HG02943 (cell line): Measurements from ENCODE around the gene RAD51D.
"Not testable (repeated sequence)": the region's sequence is repeated elsewhere in the genome, so short reads cannot be mapped to it uniquely, and the experiment has no call there.

Source experiments
- ATAC-seq: cut with Tn5 transposase; IDR thresholded peaks from one replicate; pipeline ENCODE4 v1.9.1; 2021; ENCODE audit warnings: mild to moderate bottlenecking, low read depth, moderate library complexity; ENCODE audit not compliant: unreplicated experiment

Gene RAD51D

GRCh38 chr17:35142467-35142796 is 22.8 kb upstream of the RAD51D start:
- ATAC-seq: no peak

- ATAC-seq: no peak
Observed at GRCh38 chr17:35141681-35142466, 22.2 kb upstream of the RAD51D start, which contains the start of gene NLE1. Gene NLE1 (minus strand): TSS chr17:35142303. CDS start chr17:35142275, 28 bp downstream.

GRCh38 chr17:35138218-35138617 is 18.6 kb upstream of the RAD51D start:
- ATAC-seq: no peak

GRCh38 chr17:35135322-35135721 is 15.7 kb upstream of the RAD51D start:
- ATAC-seq: no peak

GRCh38 chr17:35132816-35133550 is 13.3 kb upstream of the RAD51D start:
- ATAC-seq: no peak

GRCh38 chr17:35132099-35132498 is 12.4 kb upstream of the RAD51D start:
- ATAC-seq: no peak

GRCh38 chr17:35130392-35130791 is 10.7 kb upstream of the RAD51D start:
- no peak for ATAC-seq

GRCh38 chr17:35129973-35130351 is 10.3 kb upstream of the RAD51D start:
- ATAC-seq: no peak

GRCh38 chr17:35129154-35129972 is 9.7 kb upstream of the RAD51D start:
- ATAC-seq: no peak

GRCh38 chr17:35127751-35128514 is 8.3 kb upstream of the RAD51D start:
- ATAC-seq: no peak

GRCh38 chr17:35121315-35121714 is 1.7 kb upstream of the RAD51D start, which contains the start of gene FNDC8:
Gene FNDC8 (plus strand): TSS chr17:35121615. CDS start chr17:35121694, 79 bp downstream.
- ATAC-seq: no peak

- no peak for ATAC-seq
Observed at GRCh38 chr17:35117984-35118383, 1.7 kb downstream of the RAD51D start.

GRCh38 chr17:35116845-35117244 is 2.8 kb downstream of the RAD51D start:
- no peak for ATAC-seq

- not testable (repeated sequence) for ATAC-seq
Observed at GRCh38 chr17:35110791-35111190, 8.9 kb downstream of the RAD51D start.

GRCh38 chr17:35104844-35105450 is 14.7 kb downstream of the RAD51D start:
- no peak for ATAC-seq

- no peak for ATAC-seq
Observed at GRCh38 chr17:35103271-35103670, 16.4 kb downstream of the RAD51D start.

- no peak for ATAC-seq
Observed at GRCh38 chr17:35101725-35102124, 17.9 kb downstream of the RAD51D start.

- ATAC-seq: no peak
Observed at GRCh38 chr17:35101036-35101435, 18.6 kb downstream of the RAD51D start.

- ATAC-seq: no peak
Observed at GRCh38 chr17:35099908-35100307, 19.8 kb downstream of the RAD51D start.

GRCh38 chr17:35097776-35098175 is 21.9 kb downstream of the RAD51D start:
- ATAC-seq: no peak
